ENCODE results near the gene UBE2O.
"Not testable (repeated sequence)": the region's sequence is repeated elsewhere in the genome, so short reads cannot be mapped to it uniquely, and the experiment has no call there.

Gene UBE2O

DNA sequence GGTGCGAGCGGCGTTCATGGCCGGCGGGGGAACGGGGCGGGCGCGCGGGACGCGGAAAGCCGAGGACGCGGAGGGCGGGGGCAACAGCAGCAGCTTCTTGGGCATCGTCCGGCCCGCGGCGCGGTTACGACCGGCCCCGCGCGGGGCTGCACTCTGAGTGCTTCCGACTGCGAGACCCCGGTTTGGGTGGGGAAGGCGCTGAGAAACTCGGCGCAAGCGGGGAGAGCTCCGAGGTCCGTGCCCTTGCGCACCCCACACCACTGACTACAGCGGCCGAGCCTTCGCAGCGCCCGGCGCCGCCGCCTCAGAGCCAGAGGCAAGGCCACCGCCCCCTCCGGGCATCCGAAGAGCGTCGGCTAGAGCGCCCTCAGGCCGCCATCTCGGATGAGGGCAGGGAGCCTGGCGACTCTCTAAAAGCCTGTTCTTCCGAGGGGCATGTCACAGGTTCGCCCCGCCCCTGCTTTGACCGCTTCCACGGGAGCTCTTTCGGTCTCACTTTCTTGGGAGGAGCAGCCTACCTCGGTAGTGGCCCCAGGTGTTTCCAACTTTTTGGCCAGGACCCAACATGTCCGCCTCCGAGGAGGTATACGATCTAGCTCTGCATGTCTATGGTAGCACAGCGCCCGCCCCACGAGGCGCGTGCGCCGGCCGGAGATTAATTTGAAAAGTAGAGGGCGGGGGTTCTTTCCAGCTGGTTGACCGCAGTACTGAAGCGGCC lies 99.2 kb downstream of the UBE2O start, which contains the start of gene PRPSAP1:
PRPSAP1 (minus strand) TSS at position 318 of the 718 bp plus-strand sequence; CDS start at position 105, 213 bp downstream.
- no peak for DNase-seq (ENCODE audit: low read depth)
- TF ChIP-seq, protein P1, sequence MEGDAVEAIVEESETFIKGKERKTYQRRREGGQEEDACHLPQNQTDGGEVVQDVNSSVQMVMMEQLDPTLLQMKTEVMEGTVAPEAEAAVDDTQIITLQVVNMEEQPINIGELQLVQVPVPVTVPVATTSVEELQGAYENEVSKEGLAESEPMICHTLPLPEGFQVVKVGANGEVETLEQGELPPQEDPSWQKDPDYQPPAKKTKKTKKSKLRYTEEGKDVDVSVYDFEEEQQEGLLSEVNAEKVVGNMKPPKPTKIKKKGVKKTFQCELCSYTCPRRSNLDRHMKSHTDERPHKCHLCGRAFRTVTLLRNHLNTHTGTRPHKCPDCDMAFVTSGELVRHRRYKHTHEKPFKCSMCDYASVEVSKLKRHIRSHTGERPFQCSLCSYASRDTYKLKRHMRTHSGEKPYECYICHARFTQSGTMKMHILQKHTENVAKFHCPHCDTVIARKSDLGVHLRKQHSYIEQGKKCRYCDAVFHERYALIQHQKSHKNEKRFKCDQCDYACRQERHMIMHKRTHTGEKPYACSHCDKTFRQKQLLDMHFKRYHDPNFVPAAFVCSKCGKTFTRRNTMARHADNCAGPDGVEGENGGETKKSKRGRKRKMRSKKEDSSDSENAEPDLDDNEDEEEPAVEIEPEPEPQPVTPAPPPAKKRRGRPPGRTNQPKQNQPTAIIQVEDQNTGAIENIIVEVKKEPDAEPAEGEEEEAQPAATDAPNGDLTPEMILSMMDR (conservative IDR thresholded peaks at IDR 0.05; ENCODE audit: low read depth, low read length): peak; percentile 54
- peak within 1 kb of the TSS; percentile 82 for H3K4me3 ChIP-seq (ENCODE audit: low read length)

DNA sequence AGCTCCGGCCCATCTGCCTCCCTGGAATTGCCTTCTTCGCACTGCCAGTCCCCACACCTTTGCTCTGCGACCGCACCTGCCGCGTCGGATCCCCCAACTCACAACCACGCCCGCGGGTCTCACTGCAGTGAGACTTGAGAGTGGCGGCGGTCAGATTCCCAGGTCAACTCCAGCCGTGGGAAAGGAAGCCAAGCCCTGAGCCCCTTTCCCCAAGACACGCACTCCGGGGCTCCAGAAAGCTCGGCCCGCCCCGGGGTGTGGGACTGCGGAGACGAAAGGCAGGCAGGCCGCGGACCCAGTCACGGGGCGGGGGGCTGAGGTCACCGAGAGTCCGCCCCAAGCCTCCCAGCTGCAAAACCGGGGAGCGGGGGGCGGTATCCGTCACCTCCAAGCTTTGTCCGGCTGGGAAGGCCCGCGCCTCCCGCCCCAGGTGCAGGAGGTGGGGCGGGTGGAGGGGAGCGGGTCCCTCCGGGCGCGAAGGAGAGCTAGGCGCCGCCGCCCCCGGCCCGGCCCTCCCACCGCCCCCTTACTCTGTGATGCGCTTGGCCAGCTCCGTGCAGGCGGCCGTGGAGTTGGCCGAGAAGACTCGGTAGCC lies 99.9 kb downstream of the UBE2O start:
- TF ChIP-seq, protein P1 (conservative IDR thresholded peaks at IDR 0.05; ENCODE audit: low read depth, low read length): no peak
- H3K4me3 ChIP-seq (ENCODE audit: low read length): peak overlapping the region; percentile 82
- no peak for DNase-seq (ENCODE audit: low read depth)

DNA sequence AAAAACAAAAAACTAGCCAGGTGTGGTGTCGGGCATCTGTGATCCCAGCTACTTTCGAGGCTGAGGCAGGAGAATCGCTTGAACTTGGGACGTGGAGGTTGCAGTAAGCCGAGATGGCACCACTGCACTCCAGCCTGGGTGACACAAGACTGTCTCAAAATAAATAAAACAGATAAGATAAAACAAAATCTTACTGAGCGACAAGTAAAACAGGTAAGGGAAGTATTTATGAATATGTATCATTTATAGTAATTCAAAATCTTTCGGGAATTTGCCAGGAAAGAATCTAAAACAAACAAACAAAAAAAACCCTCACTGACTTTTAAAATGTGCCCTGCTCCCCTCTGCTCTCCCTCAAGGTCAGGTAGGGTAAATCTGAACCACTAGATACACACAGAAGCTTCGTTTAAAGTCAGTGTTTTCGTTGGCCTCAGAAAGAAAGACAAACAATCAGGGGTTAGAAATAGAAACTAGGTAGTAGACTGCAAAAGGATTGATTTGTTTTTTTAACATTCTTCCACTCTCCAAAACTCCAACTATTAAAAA lies 101.4 kb downstream of the UBE2O start:
- H3K4me3 ChIP-seq (ENCODE audit: low read length): no peak overlapping the region
- DNase-seq (ENCODE audit: low read depth): no peak
- TF ChIP-seq, protein P1 (conservative IDR thresholded peaks at IDR 0.05; ENCODE audit: low read depth, low read length): no peak

DNA sequence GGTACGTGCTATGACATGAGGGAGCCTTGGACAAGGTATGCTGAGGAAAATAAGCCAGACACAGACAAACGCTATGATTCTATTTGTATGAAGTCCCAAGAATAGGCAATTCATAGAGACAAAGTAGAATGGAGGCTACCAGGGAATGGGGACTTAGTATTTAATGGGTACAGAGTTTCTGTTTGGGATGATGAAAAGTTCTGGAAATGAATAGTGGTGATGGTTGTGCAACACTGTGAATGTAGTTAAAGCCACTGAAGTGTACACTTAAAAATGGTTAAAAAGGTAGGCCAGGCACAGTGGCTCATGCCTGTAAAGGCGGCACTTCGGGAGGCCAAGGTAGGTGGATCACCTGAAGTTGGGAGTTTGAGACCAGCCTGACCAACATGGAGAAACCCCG lies 102.5 kb downstream of the UBE2O start:
- DNase-seq (ENCODE audit: low read depth): no peak
- TF ChIP-seq, protein P1 (conservative IDR thresholded peaks at IDR 0.05; ENCODE audit: low read depth, low read length): no peak
- no peak overlapping the region for H3K4me3 ChIP-seq (ENCODE audit: low read length)

DNA sequence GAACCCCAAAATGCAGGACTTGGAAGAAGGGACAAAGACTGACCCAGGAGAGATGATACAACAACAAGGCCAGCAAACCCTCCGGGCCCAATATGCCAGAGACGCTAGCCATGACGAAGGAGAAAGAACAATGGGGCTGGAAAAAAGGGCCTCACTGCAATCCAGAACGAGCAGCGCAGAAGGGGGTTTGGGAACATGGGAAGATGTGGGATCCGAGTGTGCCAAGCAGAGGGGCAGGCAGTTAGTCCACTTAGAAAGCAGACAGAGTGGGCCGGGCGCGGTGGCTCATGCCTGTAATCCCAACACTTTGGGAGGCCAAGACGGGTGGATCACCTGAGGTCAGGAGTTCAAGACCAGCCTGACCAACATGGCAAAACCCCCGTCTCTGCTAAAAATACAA lies 106.0 kb downstream of the UBE2O start:
- not testable (repeated sequence) for DNase-seq (ENCODE audit: low read depth); H3K4me3 ChIP-seq (ENCODE audit: low read length)

DNA sequence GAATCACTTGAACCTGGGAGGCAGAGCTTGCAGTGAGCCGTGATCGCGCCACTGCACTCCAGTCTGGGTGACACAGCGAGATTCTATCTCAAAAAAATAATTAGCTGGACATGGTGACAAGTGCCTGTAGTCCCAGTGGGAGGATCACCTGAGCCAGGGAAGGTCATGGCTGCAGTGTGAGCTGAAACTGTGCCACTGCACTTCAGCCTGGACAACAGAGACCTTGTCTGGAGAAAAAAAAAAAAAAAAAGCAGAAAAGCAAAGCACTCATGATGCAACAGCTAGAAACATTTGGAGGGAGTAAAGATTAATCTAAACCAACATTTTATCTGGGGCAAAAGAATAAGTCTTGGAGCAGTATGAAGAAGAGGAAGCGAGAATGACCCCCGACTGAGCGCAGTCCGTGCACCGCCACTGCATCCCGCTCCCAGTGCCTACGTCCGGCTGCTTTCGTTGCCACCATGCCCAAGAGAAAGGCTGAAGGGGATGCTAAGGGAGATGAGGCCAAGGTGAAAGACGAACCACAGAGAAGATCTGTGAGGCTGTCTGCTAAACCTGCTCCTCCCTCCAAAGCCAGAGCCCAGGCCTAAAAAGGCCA lies 107.5 kb downstream of the UBE2O start:
- no peak for DNase-seq (ENCODE audit: low read depth)
- TF ChIP-seq, protein P1 (conservative IDR thresholded peaks at IDR 0.05; ENCODE audit: low read depth, low read length): no peak
- no peak overlapping the region for H3K4me3 ChIP-seq (ENCODE audit: low read length)

DNA sequence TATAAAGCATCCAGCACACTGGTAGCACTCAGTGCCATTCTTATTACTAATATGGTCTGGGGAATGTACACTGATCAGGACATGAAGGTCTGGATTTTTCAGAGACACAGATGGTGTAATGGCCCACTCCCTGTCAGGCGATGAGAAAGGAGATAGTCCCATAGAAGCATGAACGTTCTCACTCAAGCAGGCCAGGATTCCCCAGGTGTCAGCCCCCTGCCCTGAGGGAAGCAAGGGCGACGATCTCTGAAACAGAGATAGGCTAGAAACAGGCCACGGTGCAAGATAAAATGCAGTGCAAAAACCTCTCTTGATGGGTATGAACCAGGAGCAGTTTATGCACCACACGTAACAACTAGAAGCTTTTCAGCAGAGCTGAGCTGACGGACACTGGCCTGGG lies 109.8 kb downstream of the UBE2O start:
- DNase-seq (ENCODE audit: low read depth): no peak
- H3K4me3 ChIP-seq (ENCODE audit: low read length): no peak overlapping the region
- TF ChIP-seq, protein P1 (conservative IDR thresholded peaks at IDR 0.05; ENCODE audit: low read depth, low read length): no peak
